Stimulated activated CD4-positive, alpha-beta T cell treated with anti-CD3 and anti-CD28 coated beads, Interleukin-4, amount 100 ng/mL, for 48 hours (primary cell): ENCODE results near the gene KRT72.
"Not testable (repeated sequence)": the region's sequence is repeated elsewhere in the genome, so short reads cannot be mapped to it uniquely, and the experiment has no call there.

ENCODE experiments used
- DNase-seq, 2 donors: peaks; one replicate each; pipeline ENCODE4 v3.0.0-alpha.2; 2020; ENCODE audit warnings: low read depth in 2 of 2

Gene KRT72

DNA sequence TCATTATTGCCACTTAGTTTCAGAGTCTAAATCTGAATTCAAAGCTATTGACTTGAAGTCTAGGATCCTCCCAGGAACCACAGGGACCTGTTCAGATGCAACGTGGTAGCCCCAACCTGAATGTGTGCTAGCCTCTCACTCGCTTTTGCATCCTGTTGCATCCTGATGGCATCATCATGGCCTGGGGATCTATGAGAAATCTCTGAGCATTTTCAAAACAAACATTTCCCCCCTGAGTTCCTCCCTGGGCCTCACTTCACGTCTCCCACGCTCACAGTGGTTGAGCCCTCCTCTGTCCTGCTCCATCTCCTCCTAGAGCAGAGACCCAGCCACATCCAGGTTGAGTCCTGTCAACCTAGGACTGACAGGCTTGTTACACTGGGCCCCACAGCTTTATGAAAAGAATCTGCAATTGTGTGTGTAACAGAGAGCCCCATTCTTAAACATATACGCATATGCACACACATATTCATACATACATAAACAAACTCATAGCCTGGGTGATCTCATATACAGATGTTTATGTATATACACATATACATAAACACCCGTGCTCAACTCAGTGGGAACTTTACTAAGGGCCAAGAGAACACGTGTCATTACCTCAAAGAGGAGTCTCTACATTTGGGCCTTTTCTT lies 5.4 kb upstream of the KRT72 start:
- DNase-seq = no peak

GRCh38 chr12:52606096-52606495 lies 4.8 kb upstream of the KRT72 start:
- DNase-seq = no peak

GRCh38 chr12:52605542-52605941 lies 4.3 kb upstream of the KRT72 start:
- DNase-seq = no peak

GRCh38 chr12:52604859-52605258 lies 3.6 kb upstream of the KRT72 start:
- no peak for DNase-seq

- no peak for DNase-seq
Observed at GRCh38 chr12:52603314-52603713, 2.1 kb upstream of the KRT72 start.

DNA sequence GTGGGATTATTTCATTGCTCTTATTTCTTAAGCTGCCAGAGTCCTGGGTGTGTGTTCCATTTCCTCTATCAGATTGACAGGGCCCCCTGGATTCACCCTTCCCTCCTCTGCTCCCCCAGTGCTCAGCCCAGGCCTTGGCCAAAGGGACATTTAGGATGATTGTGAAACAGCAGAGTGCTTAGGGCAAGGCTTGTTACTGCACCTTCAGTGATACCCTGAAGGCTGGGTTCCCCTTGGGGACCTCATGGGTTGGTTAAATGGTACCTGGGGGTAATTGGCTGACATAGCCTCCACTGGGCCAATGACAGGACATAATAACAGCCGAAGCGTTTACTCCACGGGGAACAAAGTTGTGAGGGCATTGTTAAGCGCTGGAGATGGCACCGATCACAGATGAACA lies 1.3 kb upstream of the KRT72 start:
- no peak for DNase-seq

DNA sequence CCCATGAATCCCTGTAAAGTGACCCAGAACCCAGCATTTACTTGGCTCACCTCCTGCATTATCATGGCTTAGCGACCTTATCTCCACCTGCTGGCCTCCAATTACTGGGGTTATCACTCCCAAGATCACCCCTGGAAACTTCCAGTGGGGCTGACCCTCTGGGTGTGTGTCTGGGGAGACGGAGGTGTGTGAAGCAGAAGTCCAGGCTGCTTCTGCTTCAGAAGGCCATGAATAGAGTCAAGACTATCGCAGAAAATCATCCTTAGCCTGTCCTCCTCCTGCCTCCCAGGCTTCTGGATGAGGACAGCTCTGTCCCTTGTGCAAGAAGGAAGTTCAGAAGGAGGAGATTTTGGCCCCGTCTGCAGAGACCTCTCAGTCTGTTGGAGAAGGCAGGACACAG lies 408 bp upstream of the KRT72 start:
- no peak for DNase-seq

DNA sequence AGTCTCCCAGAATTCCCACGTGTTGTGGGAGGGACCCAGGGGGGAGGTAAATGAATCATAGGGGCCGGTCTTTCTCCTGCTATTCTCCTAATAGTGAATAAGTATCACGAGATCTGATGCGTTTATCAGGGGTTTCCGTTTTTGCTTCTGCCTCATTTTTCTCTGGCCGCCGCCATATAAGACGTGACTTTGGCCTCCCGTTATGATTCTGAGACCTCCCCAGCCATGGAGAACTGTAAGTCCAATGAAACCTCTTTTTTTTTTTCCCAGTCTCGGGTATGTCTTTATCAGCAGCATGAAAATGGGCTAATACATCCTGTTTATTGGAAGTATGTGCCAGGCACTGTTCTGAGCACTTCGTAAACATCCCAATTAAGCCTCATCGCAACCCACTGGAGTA lies 788 bp downstream of the KRT72 start:
- DNase-seq = no peak

- no peak for DNase-seq
Observed at GRCh38 chr12:52600071-52600470, 1.2 kb downstream of the KRT72 start.

GRCh38 chr12:52598966-52599365 lies 2.3 kb downstream of the KRT72 start:
- no peak for DNase-seq

DNA sequence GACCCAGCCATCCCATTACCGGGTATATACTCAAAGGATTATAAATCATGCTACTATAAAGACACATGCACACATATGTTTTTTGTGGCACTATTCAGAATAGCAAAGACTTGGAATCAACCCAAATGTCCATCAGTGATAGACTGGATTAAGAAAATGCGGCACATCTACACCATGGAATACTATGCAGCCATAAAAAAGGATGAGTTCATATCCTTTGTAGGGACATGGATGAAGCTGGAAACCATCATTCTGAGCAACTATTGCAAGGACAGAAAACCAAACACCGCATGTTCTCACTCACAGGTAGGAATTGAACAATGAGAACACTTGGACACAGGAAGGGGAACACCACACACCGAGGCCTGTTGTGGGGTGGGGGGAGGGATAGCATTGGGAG lies 7.0 kb downstream of the KRT72 start:
- not testable (repeated sequence) for DNase-seq

DNA sequence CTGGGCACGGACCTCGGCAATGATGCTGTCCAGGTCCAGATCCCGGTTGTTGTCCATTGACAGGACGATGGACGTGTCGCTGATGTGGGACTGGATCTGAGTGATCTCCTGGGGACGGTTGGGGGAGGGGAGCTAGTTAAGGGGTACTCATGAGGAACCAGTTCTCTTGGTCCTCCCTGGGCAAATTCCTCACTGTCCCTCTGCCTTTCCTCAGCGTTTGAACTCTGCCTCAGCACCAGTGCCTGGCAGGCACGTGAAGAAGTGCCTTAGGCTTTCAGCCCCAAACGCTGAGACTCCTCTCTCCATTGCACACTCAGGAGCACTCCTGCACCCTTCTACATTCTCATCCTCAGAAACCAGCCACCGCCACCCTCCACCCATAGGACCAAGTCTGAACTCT lies 9.7 kb downstream of the KRT72 start:
- DNase-seq = no peak

DNA sequence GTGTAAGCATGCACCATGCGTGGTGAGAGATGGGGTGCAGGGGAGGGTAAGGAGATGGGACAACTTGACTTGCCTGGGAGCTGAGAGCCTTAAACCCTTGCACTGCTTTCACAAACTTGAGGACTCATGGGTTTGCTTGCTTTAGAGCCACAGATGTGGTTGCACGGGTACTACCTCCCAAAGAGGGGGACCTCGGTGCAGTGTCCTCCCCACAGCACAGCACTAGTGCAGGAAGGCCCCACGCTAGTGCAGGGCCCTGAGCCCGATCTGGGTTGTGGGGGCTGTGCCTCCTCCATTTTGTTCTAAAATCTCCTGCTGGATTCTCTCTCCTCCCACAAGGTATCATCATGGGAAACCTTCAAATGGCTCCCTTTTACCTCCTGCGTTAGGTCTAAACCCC lies 11.2 kb downstream of the KRT72 start:
- DNase-seq = no peak

GRCh38 chr12:52587563-52587962 lies 13.7 kb downstream of the KRT72 start:
- DNase-seq = no peak

DNA sequence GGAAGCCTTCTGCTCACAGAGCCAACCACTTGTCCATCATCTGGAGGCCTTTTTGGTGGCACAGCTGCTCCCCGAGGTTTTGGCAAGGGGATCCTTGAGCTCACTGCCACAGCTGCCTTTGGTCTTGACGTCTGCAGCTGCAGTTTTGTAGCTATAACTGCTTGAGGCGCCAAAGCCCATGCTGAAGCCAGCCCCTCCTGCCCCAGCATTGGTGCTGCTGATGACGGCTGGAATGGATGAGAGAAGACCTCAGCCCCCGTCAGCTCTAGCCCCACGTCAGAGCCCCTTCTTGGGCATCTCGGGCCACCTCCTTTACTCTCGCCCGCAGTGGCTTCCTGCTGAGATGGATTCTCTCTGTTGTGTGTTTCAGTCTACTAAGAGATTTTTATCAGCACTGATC lies 15.3 kb downstream of the KRT72 start:
- DNase-seq = peak in 1 of 2 donors; percentile 11

GRCh38 chr12:52585066-52585465 lies 16.2 kb downstream of the KRT72 start:
- no peak for DNase-seq

GRCh38 chr12:52584156-52584682 lies 17.0 kb downstream of the KRT72 start:
- no peak for DNase-seq

DNA sequence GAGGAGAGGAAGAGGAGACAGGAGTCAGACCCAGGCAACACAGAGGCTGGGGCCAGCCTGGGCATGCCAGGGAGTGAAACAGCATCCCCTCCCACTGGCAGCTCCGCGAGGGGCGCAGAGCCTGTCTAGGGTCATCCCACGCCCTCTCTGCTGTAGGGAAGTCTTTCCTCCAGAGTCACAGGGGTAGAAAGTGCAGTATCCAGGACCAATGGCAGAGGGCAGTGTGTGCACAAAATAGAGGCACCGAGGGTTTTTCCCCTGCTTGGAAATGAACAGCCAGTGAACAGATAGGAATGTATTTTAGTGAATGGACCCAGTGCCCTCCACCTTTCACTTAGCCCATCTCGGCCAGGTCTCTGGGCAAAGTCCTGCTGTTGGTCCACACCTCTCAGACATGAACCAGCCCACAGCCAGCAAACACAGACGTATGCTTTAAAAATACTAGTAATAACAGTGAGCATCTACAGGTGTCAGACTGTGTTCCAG lies 18.2 kb downstream of the KRT72 start:
- DNase-seq = peak; percentile 32 to 33

GRCh38 chr12:52582486-52582885 lies 18.8 kb downstream of the KRT72 start:
- DNase-seq = no peak

- DNase-seq = no peak
Observed at GRCh38 chr12:52581481-52581880, 19.8 kb downstream of the KRT72 start.

DNA sequence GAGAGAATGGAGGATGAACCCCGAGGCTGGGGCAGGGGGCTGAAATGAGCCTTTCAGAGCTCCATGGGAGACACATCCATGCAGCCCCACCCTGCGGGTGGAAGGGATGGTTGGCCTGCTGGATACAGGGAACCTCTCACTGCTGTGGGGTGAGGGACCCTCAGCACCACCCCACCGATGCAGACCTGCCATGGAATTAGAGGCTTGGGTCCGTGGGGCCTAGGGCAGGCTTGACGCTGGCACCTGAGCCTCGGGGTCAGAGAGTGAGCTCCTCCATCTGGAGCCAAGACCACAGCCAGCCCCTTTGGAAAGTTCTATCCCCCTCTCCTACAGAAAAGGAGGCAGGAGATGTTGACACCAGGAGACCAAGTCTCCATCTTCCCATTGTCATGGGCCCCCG lies 20.2 kb downstream of the KRT72 start:
- no peak for DNase-seq

DNA sequence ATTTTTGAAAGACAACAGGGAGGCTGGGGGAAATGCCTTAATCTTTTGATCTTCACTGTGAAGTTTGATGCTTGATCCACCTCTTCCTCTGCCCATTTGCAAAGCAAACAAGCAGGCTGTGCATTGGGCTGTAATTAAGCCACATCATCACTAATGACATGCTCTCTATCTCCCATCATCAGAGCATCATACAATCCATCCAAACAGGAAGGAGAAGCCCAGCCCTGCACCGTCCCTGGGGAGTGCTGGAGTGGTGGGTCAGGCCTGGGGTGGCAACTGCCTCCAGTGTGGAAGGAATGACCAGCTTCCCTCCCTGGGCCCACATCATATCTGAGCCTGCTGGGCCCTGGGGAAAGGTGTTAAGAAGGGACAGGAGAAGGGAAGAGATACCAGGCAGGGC lies 20.8 kb downstream of the KRT72 start:
- no peak for DNase-seq

GRCh38 chr12:52579468-52580465 lies 21.5 kb downstream of the KRT72 start:
- DNase-seq = no peak
